Measurements from ENCODE around the gene SYPL1.

GRCh38 chr7:106100863-106101629 is 11.1 kb downstream of the SYPL1 start:
- no peak for TF ChIP-seq CTCF (IDR thresholded peaks at IDR 0.05)
- TF ChIP-seq POLR2A (IDR thresholded peaks at IDR 0.05; ENCODE audit: low read depth), result no peak

Data from esophagus muscularis mucosa (tissue), 3 donors.